HEK293 (cell line): ENCODE data around the gene TLR9.

ENCODE experiments used
- CTCF ChIA-PET: fragments of 350-600 bp; formaldehyde crosslinking; extraction: SDS; loops from one replicate; lab custom pipeline; 2021; ENCODE audit warnings: antibody characterized with exemption; lab: Yijun Ruan, JAX
- POLR2A ChIA-PET: fragments of 300-600 bp; formaldehyde crosslinking; extraction: SDS; loops from one replicate; lab custom pipeline; 2020; ENCODE audit warnings: antibody characterized with exemption, inconsistent platforms; lab: Yijun Ruan, JAX
- H3K27ac ChIP-seq: fragments of 200-500 bp; sonication (Bioruptor generic); 2 replicates; pipeline ENCODE4 v1.5.1; 2014; ENCODE audit warnings: low read depth, low read length, control low read depth, inconsistent platforms; ENCODE audit errors: extremely low read depth
- H3K36me3 ChIP-seq, 2 experiments: fragments of 200-500 bp in 1 of 2; sonication (Bioruptor generic) in 1 of 2; 1 replicate in 1 of 2; 2 replicates in 1 of 2; pipeline ENCODE4 v1.5.1; 2014 to 2017; ENCODE audit warnings: inconsistent platforms in 2 of 2, low read length in 2 of 2; ENCODE audit not compliant: control insufficient read depth in 2 of 2, insufficient read depth in 1 of 2
- H3K4me1 ChIP-seq: fragments of 200-500 bp; sonication (Bioruptor generic); 2 replicates; pipeline ENCODE4 v1.5.1; 2014; ENCODE audit warnings: mild to moderate bottlenecking, low read length, inconsistent platforms; ENCODE audit not compliant: control insufficient read depth, insufficient read depth
- H3K4me3 ChIP-seq: 2 replicates; pipeline ENCODE4 v1.5.1; 2011; ENCODE audit warnings: low read depth, mild to moderate bottlenecking, control low read depth, low read length, moderate library complexity
- H3K9me3 ChIP-seq: fragments of 200-500 bp; sonication (Bioruptor generic); 2 replicates; pipeline ENCODE4 v1.5.1; 2014; ENCODE audit warnings: low read depth, low read length, inconsistent platforms; ENCODE audit not compliant: control insufficient read depth, insufficient read depth
- EGR2 ChIP-seq: fragments of 450-650 bp; formaldehyde crosslinking; IDR thresholded peaks from 2 replicates; pipeline ENCODE4 v1.5.1; 2016; ENCODE audit warnings: low read depth, missing biosample characterization, missing genetic modification characterization
- KLF9 ChIP-seq: fragments of 450-650 bp; formaldehyde crosslinking; IDR thresholded peaks from 2 replicates; pipeline ENCODE4 v1.5.1; 2016; ENCODE audit warnings: missing biosample characterization, missing genetic modification characterization, low read depth
- ZEB2 ChIP-seq: fragments of 450-650 bp; formaldehyde crosslinking; IDR thresholded peaks from 2 replicates; pipeline ENCODE4 v1.5.1; 2016; ENCODE audit warnings: missing biosample characterization, missing genetic modification characterization
- ZNF114 ChIP-seq: fragments of 450-650 bp; formaldehyde crosslinking; IDR thresholded peaks from 2 replicates; pipeline ENCODE4 v1.5.0; 2017; ENCODE audit warnings: missing biosample characterization, missing genetic modification characterization
- ZNF174 ChIP-seq: fragments of 450-650 bp; formaldehyde crosslinking; IDR thresholded peaks from 2 replicates; pipeline ENCODE4 v1.5.0; 2017; ENCODE audit warnings: missing biosample characterization, mild to moderate bottlenecking, missing genetic modification characterization
- ZNF24 ChIP-seq: fragments of 450-650 bp; formaldehyde crosslinking; IDR thresholded peaks from 2 replicates; pipeline ENCODE4 v1.5.1; 2016; ENCODE audit warnings: missing biosample characterization, missing genetic modification characterization
- ZNF266 ChIP-seq: fragments of 450-650 bp; formaldehyde crosslinking; IDR thresholded peaks from 2 replicates; pipeline ENCODE4 v1.5.1; 2016; ENCODE audit warnings: missing biosample characterization, missing genetic modification characterization, low read depth
- ZNF366 ChIP-seq: fragments of 450-650 bp; formaldehyde crosslinking; conservative IDR thresholded peaks from 2 replicates; pipeline ENCODE4 v1.5.1; 2016; ENCODE audit warnings: missing biosample characterization, missing genetic modification characterization
- ZNF785 ChIP-seq: fragments of 450-650 bp; formaldehyde crosslinking; IDR thresholded peaks from 2 replicates; pipeline ENCODE4 v1.5.1; 2016; ENCODE audit warnings: missing biosample characterization, missing genetic modification characterization
- TF ChIP-seq, protein P1 (sequence below): fragments of 450-650 bp; formaldehyde crosslinking; IDR thresholded peaks from 2 replicates; pipeline ENCODE4 v1.5.1; 2016; ENCODE audit warnings: missing biosample characterization, missing genetic modification characterization, low read depth
- TF ChIP-seq, protein P2 (sequence below): fragments of 450-650 bp; formaldehyde crosslinking; IDR thresholded peaks from 2 replicates; pipeline ENCODE4 v1.5.1; 2017; ENCODE audit warnings: missing biosample characterization, missing genetic modification characterization
- TF ChIP-seq, protein P3 (sequence below): fragments of 450-650 bp; formaldehyde crosslinking; IDR thresholded peaks from 2 replicates; pipeline ENCODE4 v1.5.1; 2016; ENCODE audit warnings: missing biosample characterization, missing genetic modification characterization
- TF ChIP-seq, protein P4 (sequence below): fragments of 450-650 bp; formaldehyde crosslinking; conservative IDR thresholded peaks from 2 replicates; pipeline ENCODE4 v1.5.1; 2016; ENCODE audit warnings: low read depth, missing biosample characterization, missing genetic modification characterization

The TLR9 gene

DNA sequence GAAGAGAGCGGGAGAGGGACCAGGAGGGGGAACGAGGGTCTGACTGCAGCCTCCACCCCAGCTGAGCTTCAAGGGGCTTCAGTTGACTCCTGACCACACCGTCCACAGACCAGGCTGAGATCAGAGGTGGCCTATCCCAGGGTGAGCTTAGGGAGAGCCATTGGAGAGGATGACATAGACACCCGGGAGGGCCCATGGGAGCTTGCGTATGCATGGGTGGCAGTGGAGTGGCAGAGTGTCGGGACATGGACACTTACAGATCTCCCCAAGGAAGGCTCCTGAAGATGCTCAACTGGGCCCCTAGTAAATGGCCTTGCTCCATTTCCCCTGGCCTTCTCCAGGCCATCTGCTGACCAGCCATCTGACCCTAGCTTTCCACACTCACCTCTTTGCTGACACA lies 40.1 kb downstream of the TLR9 start (continued):
- TF ChIP-seq, protein P1, sequence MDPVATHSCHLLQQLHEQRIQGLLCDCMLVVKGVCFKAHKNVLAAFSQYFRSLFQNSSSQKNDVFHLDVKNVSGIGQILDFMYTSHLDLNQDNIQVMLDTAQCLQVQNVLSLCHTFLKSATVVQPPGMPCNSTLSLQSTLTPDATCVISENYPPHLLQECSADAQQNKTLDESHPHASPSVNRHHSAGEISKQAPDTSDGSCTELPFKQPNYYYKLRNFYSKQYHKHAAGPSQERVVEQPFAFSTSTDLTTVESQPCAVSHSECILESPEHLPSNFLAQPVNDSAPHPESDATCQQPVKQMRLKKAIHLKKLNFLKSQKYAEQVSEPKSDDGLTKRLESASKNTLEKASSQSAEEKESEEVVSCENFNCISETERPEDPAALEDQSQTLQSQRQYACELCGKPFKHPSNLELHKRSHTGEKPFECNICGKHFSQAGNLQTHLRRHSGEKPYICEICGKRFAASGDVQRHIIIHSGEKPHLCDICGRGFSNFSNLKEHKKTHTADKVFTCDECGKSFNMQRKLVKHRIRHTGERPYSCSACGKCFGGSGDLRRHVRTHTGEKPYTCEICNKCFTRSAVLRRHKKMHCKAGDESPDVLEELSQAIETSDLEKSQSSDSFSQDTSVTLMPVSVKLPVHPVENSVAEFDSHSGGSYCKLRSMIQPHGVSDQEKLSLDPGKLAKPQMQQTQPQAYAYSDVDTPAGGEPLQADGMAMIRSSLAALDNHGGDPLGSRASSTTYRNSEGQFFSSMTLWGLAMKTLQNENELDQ (tag by site-specific recombination), result no peak
- TF ChIP-seq ZNF24 (tag by site-specific recombination) (no peak), ZNF114 (tag by site-specific recombination) (no peak), EGR2 (tag by site-specific recombination) (no peak), ZNF266 (tag by site-specific recombination) (no peak), ZEB2 (tag by site-specific recombination) (no peak), KLF9 (tag by site-specific recombination) (no peak)
- TF ChIP-seq, protein P2, sequence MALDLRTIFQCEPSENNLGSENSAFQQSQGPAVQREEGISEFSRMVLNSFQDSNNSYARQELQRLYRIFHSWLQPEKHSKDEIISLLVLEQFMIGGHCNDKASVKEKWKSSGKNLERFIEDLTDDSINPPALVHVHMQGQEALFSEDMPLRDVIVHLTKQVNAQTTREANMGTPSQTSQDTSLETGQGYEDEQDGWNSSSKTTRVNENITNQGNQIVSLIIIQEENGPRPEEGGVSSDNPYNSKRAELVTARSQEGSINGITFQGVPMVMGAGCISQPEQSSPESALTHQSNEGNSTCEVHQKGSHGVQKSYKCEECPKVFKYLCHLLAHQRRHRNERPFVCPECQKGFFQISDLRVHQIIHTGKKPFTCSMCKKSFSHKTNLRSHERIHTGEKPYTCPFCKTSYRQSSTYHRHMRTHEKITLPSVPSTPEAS (tag by site-specific recombination), result no peak
- TF ChIP-seq, protein P3, sequence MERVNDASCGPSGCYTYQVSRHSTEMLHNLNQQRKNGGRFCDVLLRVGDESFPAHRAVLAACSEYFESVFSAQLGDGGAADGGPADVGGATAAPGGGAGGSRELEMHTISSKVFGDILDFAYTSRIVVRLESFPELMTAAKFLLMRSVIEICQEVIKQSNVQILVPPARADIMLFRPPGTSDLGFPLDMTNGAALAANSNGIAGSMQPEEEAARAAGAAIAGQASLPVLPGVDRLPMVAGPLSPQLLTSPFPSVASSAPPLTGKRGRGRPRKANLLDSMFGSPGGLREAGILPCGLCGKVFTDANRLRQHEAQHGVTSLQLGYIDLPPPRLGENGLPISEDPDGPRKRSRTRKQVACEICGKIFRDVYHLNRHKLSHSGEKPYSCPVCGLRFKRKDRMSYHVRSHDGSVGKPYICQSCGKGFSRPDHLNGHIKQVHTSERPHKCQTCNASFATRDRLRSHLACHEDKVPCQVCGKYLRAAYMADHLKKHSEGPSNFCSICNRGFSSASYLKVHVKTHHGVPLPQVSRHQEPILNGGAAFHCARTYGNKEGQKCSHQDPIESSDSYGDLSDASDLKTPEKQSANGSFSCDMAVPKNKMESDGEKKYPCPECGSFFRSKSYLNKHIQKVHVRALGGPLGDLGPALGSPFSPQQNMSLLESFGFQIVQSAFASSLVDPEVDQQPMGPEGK, result no peak
- TF ChIP-seq, protein P4, sequence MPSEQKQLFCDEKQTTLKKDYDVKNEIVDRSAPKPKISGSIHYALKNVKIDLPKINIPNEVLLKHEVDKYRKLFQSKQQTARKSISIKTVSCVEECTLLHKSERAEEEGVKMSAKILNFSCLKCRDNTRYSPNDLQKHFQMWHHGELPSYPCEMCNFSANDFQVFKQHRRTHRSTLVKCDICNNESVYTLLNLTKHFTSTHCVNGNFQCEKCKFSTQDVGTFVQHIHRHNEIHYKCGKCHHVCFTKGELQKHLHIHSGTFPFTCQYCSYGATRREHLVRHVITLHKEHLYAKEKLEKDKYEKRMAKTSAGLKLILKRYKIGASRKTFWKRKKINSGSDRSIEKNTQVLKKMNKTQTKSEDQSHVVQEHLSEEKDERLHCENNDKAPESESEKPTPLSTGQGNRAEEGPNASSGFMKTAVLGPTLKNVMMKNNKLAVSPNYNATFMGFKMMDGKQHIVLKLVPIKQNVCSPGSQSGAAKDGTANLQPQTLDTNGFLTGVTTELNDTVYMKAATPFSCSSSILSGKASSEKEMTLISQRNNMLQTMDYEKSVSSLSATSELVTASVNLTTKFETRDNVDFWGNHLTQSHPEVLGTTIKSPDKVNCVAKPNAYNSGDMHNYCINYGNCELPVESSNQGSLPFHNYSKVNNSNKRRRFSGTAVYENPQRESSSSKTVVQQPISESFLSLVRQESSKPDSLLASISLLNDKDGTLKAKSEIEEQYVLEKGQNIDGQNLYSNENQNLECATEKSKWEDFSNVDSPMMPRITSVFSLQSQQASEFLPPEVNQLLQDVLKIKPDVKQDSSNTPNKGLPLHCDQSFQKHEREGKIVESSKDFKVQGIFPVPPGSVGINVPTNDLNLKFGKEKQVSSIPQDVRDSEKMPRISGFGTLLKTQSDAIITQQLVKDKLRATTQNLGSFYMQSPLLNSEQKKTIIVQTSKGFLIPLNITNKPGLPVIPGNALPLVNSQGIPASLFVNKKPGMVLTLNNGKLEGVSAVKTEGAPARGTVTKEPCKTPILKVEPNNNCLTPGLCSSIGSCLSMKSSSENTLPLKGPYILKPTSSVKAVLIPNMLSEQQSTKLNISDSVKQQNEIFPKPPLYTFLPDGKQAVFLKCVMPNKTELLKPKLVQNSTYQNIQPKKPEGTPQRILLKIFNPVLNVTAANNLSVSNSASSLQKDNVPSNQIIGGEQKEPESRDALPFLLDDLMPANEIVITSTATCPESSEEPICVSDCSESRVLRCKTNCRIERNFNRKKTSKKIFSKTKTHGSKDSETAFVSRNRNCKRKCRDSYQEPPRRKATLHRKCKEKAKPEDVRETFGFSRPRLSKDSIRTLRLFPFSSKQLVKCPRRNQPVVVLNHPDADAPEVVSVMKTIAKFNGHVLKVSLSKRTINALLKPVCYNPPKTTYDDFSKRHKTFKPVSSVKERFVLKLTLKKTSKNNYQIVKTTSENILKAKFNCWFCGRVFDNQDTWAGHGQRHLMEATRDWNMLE (tag by site-specific recombination), result no peak

DNA sequence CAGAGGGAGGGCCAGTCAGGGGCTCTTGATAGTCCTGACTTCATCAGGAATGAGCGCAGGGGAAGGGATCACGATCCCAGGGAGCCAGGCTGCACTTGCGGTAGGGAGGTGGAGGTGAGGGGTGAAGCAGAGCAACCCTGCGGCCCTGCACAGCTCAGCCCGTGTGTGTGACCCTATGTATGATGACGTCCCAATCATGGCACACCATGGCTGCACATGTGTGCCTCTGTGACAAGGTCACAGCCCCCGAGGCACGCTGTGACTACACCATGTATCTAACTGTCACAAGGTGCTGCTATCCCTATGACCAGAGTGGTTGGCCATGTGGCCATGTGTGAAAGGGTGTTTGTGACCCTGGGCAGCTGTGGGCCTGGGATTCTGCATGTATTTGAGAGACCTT lies 40.8 kb downstream of the TLR9 start:
- no peak for TF ChIP-seq ZNF366 (tag by site-specific recombination)
- no peak for TF ChIP-seq ZNF785 (tag by site-specific recombination)
- no peak for TF ChIP-seq ZNF174
- no peaks in the 10 kb centered on the region for H3K4me1 ChIP-seq
- no peak overlapping the region for H3K4me3 ChIP-seq
- H3K36me3 ChIP-seq, result no peaks in the 10 kb centered on the region
- ChIA-PET POLR2A (no interaction called here), CTCF (interaction anchor here (0.6 kb wide), 1 partner anchor 462 kb away, joined by 3 read pairs; no protein-coding TSS in a partner anchor)
- no peak overlapping the region for H3K27ac ChIP-seq
- no peaks in the 10 kb centered on the region for H3K9me3 ChIP-seq
